OCI-LY7 (cell line): ENCODE results near the gene ATP6AP1.

ENCODE experiments used
- EZH2phosphoT487 ChIP-seq: fragments of 200-600 bp; sonication (generic); IDR thresholded peaks from 2 replicates; pipeline ENCODE4 v1.6.1; 2018; ENCODE audit warnings: low read depth, borderline replicate concordance, mild to moderate bottlenecking, mixed run types, antibody characterized with exemption, low read length, moderate library complexity, mixed read lengths
- TF ChIP-seq, protein P1 (sequence below): fragments of 200-600 bp; sonication (generic); conservative IDR thresholded peaks from 2 replicates; pipeline ENCODE4 v1.5.1; 2014; ENCODE audit warnings: mild to moderate bottlenecking, antibody characterized with exemption, low read length, moderate library complexity, mixed read lengths

DNA sequence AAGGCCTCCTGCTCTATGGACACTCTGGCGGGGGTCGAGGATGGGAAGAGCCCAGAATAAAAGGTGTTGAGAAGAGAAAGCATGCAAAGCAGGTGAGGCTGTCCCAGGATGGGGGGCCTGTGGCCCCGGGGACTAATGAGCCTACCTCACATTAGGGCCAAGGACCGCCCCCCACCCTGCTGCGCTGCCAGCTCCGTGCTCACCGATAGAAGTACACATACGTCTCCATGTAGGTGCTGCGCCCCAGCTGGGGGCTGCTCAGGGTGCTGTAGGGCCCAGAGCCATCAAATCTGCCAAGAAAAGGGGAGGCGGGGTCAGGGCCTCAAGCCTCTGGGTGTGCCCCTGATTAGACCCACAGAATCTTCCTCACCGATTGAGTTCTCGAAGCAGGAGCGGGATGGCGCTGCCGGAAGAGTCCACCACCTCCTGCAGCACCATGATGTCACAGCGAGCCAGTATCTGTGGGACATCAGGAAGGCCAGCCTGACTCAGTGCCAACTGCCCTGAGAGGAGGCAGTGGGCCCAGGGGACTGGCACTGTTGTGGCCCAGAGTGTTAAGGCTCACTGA, 23.8 kb upstream of the ATP6AP1 start:
- TF ChIP-seq, protein P1, sequence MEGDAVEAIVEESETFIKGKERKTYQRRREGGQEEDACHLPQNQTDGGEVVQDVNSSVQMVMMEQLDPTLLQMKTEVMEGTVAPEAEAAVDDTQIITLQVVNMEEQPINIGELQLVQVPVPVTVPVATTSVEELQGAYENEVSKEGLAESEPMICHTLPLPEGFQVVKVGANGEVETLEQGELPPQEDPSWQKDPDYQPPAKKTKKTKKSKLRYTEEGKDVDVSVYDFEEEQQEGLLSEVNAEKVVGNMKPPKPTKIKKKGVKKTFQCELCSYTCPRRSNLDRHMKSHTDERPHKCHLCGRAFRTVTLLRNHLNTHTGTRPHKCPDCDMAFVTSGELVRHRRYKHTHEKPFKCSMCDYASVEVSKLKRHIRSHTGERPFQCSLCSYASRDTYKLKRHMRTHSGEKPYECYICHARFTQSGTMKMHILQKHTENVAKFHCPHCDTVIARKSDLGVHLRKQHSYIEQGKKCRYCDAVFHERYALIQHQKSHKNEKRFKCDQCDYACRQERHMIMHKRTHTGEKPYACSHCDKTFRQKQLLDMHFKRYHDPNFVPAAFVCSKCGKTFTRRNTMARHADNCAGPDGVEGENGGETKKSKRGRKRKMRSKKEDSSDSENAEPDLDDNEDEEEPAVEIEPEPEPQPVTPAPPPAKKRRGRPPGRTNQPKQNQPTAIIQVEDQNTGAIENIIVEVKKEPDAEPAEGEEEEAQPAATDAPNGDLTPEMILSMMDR = no peak
- no peak for TF ChIP-seq EZH2phosphoT487
